Measurements from ENCODE around the gene CNDP2.

CNDP2 gene

GRCh38 chr18:74493689-74494088 is 2.5 kb upstream of the CNDP2 start:
- no peak overlapping the region for H3K27ac ChIP-seq
- TF ChIP-seq CTCF (conservative IDR thresholded peaks at IDR 0.05), result peak; percentile 74
- TF ChIP-seq ZFX (IDR thresholded peaks at IDR 0.05), result no peak

- no peak for TF ChIP-seq CTCF (conservative IDR thresholded peaks at IDR 0.05)
- no peak for TF ChIP-seq ZFX (IDR thresholded peaks at IDR 0.05)
- H3K27ac ChIP-seq, result no peak overlapping the region
Measured at GRCh38 chr18:74494514-74494913, 1.6 kb upstream of the CNDP2 start.

GRCh38 chr18:74496508-74497323 is 553 bp downstream of the CNDP2 start:
- TF ChIP-seq CTCF (conservative IDR thresholded peaks at IDR 0.05) (no peak; the same call in 1 of the 2 replicates), ZFX (IDR thresholded peaks at IDR 0.05) (peak; percentile 80)
- peak overlapping the region; percentile 86 for H3K27ac ChIP-seq

GRCh38 chr18:74497324-74497676 is 1.1 kb downstream of the CNDP2 start:
- peak overlapping the region; percentile 86 for H3K27ac ChIP-seq
- TF ChIP-seq ZFX (IDR thresholded peaks at IDR 0.05) (no peak), CTCF (conservative IDR thresholded peaks at IDR 0.05) (no peak)

GRCh38 chr18:74497778-74498177 is 1.6 kb downstream of the CNDP2 start:
- TF ChIP-seq ZFX (IDR thresholded peaks at IDR 0.05), result no peak
- TF ChIP-seq CTCF (conservative IDR thresholded peaks at IDR 0.05), result no peak
- peak overlapping the region; percentile 86 for H3K27ac ChIP-seq

- TF ChIP-seq CTCF (conservative IDR thresholded peaks at IDR 0.05) (no peak), ZFX (IDR thresholded peaks at IDR 0.05) (no peak)
- H3K27ac ChIP-seq, result peak overlapping the region; percentile 86
Measured at GRCh38 chr18:74498712-74499627, 2.8 kb downstream of the CNDP2 start.

GRCh38 chr18:74499633-74500032 is 3.5 kb downstream of the CNDP2 start:
- TF ChIP-seq CTCF (conservative IDR thresholded peaks at IDR 0.05), result no peak
- TF ChIP-seq ZFX (IDR thresholded peaks at IDR 0.05), result no peak
- H3K27ac ChIP-seq, result peak overlapping the region; percentile 86

Data from C4-2B (cell line).